Spinal cord (tissue), 10 donors: ENCODE results near the gene KIF1A. TPM values are rescaled to one million over a fixed set of nuclear protein-coding genes. Genes with fewer than 3 reads are reported as not detected.

Experiments used
- DNase-seq, 6 donors: peaks; one replicate each; pipeline versions ENCODE4 v3.0.0 to v3.0.0-alpha.2; 2013 to 2015; ENCODE audit warnings: low spot score in 6 of 6, low read depth in 4 of 6
- H3K27ac ChIP-seq: one replicate; pipeline ENCODE4 v1.5.1; 2013; ENCODE audit warnings: low read depth, low read length, control low read depth
- H3K27me3 ChIP-seq: one replicate; pipeline ENCODE4 v1.6.1; 2013; ENCODE audit warnings: low read length; ENCODE audit not compliant: control insufficient read depth, insufficient read depth
- H3K36me3 ChIP-seq: one replicate; pipeline ENCODE4 v1.6.1; 2013; ENCODE audit warnings: low read length; ENCODE audit not compliant: control insufficient read depth, insufficient read depth
- H3K4me1 ChIP-seq: one replicate; pipeline ENCODE4 v1.6.1; 2013; ENCODE audit warnings: low read length; ENCODE audit not compliant: control insufficient read depth, insufficient read depth
- H3K4me3 ChIP-seq: one replicate; pipeline ENCODE4 v1.5.1; 2013; ENCODE audit warnings: low read depth, low read length, control low read depth
- H3K9me3 ChIP-seq: one replicate; pipeline ENCODE4 v1.6.1; 2013; ENCODE audit warnings: low read length; ENCODE audit not compliant: control insufficient read depth, insufficient read depth
- WGBS: methylation state at CpG from one replicate; pipeline ENCODE4 v1.1.5; 2013; ENCODE audit warnings: missing lambda C conversion rate; ENCODE audit not compliant: insufficient coverage; 5-methylcytosine and 5-hydroxymethylcytosine counted together
- polyA plus RNA-seq, 2 donors: library from polyadenylated mRNA; unstranded; fragments of 120-200 nt; gene quantifications; one replicate each; pipeline ENCODE4 v1.2.1, GENCODE V29; 2013; ENCODE audit not compliant: insufficient read length in 2 of 2
- total RNA-seq, 2 donors: library from RNA; depleted of rRNA in 1 of 2; stranded (reverse); fragments of 120-200 nt in 1 of 2; fragments of >200 nt in 1 of 2; gene quantifications; one replicate each; pipeline versions ENCODE4 v1.2.3 to v1.2.4, GENCODE V29; 2013 to 2014
- donor health status: healthy.

KIF1A gene
- total and polyA plus RNA-seq, 4 donors: 125 to 519 (median 317) TPM

DNA sequence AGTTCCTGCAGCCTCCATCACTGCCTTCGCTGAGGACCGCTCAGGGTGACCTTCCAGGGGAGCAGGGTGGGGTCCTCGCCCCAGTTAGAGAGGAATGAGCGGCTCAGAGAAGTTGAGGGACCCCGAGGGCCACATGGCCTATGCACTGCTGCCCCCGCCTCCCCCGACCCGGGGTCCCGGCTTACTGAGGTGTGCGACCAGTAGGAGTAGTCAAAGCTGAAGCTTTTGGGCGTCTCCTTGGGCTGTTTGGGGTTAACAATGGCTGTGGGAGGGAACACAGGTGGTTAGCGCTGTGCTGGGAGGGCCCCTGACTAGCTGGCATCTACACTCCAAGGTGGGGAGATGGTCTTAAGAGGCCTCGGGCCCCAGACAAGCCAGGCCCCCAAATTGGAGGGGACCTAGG, 31.0 kb downstream of the KIF1A start:
- Histone ChIP-seq H3K4me3 (no peak overlapping the region), H3K9me3 (no peaks in the 10 kb centered on the region), H3K4me1 (peaks cover 47% of the 10 kb centered on the region), H3K27me3 (no peaks in the 10 kb centered on the region), H3K36me3 (peaks cover 96% of the 10 kb centered on the region), H3K27ac (no peak overlapping the region)
- no peak for DNase-seq
- WGBS: 89% methylated on average over 13 of the region's 13 CpGs

DNA sequence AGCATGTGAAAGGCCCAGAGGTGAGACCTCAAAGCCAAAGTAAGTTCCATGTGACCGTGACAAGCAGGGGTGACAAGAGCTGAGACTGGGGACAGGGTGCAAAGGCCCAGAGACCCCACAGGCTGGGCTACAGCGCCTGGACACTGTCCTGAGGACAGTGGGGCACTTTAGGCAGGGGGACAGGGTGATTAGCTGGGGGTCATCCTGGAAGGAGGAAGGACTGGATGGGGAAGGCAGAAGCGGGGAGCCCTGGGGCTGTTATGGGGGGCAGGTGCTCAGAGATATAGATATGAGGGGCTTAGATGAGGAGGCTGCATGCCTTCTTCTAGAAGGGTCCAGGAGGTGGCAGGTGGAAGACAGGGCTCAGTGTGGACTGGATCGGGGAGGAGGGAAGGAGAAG, 31.5 kb downstream of the KIF1A start:
- 94% methylated on average over 4 of the region's 4 CpGs for WGBS
- no peak for DNase-seq
- H3K27me3 ChIP-seq: no peaks in the 10 kb centered on the region
- H3K4me3 ChIP-seq: no peak overlapping the region
- no peaks in the 10 kb centered on the region for H3K9me3 ChIP-seq
- H3K36me3 ChIP-seq: peaks cover 96% of the 10 kb centered on the region
- H3K4me1 ChIP-seq: peaks cover 41% of the 10 kb centered on the region
- H3K27ac ChIP-seq: no peak overlapping the region

DNA sequence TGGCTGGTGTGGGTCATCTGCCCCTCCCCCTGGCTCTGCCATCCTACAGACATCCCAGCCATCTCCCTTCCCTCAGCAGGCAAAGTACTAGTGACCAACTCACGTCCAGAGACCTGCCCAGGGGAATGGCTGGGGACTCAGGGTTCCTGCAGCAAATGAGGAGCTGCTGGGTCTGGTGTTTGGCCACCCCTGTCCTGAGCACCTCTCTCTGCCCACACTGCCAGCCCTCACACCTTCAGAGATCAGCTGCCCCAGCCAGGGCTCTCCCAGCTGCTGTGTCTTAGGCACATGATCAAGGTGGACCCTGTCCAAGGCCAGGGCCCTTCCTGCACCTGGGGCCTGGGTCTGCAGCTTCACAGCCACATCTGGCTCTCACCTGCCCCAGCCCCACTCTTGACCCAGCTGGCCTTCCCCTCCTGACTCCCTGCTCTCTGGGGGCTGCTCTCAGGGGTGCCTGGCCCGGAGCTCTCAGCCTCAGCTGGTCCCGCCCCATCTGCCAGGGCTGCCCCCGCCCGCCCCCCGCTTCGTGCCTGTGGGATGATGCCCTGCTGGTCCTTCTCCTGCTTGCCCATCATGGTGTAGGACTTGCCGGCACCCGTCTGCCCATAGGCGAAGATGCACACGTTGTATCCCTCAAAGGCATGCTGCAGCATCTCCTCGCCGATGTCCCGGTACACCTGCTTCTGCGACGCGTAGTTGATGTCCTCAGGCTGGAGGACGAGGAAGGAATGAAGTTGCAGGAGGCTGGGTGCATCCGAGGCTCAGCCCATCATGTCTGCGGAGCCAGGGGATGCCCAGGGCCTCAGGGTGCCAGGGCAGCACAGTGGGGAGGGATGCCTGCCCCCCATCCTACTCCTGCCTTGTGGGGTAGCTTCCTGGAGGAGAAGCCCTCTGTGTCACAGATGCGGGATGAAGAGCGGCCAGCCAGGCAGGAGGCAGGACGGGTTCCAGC, 32.2 kb downstream of the KIF1A start:
- no peak overlapping the region for H3K4me3 ChIP-seq
- no peaks in the 10 kb centered on the region for H3K9me3 ChIP-seq
- no peak overlapping the region for H3K27ac ChIP-seq
- peaks cover 96% of the 10 kb centered on the region for H3K36me3 ChIP-seq
- H3K27me3 ChIP-seq: no peaks in the 10 kb centered on the region
- 91% methylated on average over 23 of the region's 23 CpGs for whole genome bisulfite sequencing
- no peak for DNase-seq
- H3K4me1 ChIP-seq: peaks cover 35% of the 10 kb centered on the region

- 88% methylated on average over 16 of the region's 17 CpGs for WGBS
- no peaks in the 10 kb centered on the region for H3K9me3 ChIP-seq
- peaks cover 99% of the 10 kb centered on the region for H3K36me3 ChIP-seq
- no peaks in the 10 kb centered on the region for H3K27me3 ChIP-seq
- DNase-seq: no peak
- peaks cover 26% of the 10 kb centered on the region for H3K4me1 ChIP-seq
- no peak overlapping the region for H3K27ac ChIP-seq
- H3K4me3 ChIP-seq: no peak overlapping the region
These were observed 33.1 kb downstream of the KIF1A start for GRCh38 chr2:240786871-240787311.

DNA sequence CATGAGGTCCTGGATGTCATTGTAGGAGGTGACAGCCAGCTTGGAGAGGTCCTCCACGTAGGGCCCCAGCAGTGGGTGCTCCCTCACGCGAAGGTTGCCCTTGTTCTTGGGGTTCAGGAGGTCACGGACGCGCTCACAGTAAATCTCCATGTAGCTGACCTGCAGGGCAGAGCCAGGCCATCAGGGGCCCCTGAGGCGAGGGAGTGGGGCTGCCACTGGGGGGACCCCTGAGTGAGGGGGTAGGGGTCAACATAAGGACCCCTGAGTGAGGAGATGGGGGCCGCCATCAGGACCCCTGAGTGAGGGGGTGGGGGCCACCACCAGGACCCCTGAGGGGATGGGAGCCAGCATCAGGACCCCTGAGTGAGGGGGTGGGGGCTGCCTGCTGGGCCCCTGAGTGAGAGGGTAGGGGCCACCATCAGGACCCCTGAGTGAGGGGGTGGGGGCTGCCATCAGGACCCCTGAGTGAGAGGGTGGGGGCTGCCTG, 33.6 kb downstream of the KIF1A start:
- WGBS: 92% methylated on average over 8 of the region's 8 CpGs
- Histone ChIP-seq H3K36me3 (peaks cover 99% of the 10 kb centered on the region), H3K27ac (no peak overlapping the region), H3K4me3 (no peak overlapping the region), H3K4me1 (peaks cover 21% of the 10 kb centered on the region), H3K27me3 (no peaks in the 10 kb centered on the region), H3K9me3 (no peaks in the 10 kb centered on the region)
- DNase-seq: no peak

GRCh38 chr2:240785424-240786335, 34.3 kb downstream of the KIF1A start:
- 84% methylated on average over 25 of the region's 25 CpGs for WGBS
- H3K36me3 ChIP-seq: peaks cover 99% of the 10 kb centered on the region
- no peak for DNase-seq
- H3K4me1 ChIP-seq: peaks cover 15% of the 10 kb centered on the region
- H3K27me3 ChIP-seq: no peaks in the 10 kb centered on the region
- H3K9me3 ChIP-seq: no peaks in the 10 kb centered on the region
- H3K4me3 ChIP-seq: no peak overlapping the region
- H3K27ac ChIP-seq: no peak overlapping the region

DNA sequence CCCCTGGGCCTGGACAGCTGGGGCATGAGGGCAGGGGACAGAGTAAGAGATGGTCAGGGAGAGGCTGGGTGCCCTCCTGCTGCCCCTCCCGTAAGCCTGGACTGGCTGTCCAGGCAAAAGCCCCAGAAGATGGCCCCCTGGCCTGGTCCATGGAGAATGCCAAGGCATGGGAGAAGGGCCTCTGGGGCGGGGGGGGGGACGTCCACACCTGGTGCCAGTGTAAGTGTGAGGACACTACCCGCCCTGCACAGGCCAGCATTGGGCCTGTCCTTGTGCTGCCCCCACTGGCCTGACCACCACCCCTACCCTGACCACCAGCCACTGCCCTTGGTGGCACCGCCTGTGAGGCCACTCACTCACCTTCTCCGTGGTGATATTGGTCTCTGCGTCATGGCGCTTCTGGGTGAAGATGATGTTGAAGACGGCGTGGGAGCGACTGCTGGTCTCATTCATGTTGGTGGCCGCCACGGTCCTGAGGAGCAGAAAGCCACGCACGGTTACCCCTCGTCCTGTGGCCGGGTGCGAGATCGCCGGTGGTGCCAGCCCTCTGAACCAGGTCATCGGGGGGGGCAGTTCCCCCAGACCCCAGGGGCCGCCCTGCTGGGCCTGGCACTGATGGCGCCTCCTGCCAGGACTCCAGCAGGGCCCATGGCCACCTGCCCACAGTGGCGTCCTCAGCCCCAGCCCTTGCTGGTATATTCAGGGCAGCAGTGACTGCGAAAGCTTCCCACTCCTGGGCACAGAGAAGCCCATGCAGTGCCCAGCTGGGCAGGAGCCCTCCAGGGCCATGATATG, 35.2 kb downstream of the KIF1A start:
- peaks cover 7% of the 10 kb centered on the region for H3K4me1 ChIP-seq
- no peak overlapping the region for H3K27ac ChIP-seq
- H3K9me3 ChIP-seq: no peaks in the 10 kb centered on the region
- no peaks in the 10 kb centered on the region for H3K27me3 ChIP-seq
- peaks cover 99% of the 10 kb centered on the region for H3K36me3 ChIP-seq
- WGBS: 91% methylated on average over 23 of the region's 25 CpGs
- no peak for DNase-seq
- no peak overlapping the region for H3K4me3 ChIP-seq

DNA sequence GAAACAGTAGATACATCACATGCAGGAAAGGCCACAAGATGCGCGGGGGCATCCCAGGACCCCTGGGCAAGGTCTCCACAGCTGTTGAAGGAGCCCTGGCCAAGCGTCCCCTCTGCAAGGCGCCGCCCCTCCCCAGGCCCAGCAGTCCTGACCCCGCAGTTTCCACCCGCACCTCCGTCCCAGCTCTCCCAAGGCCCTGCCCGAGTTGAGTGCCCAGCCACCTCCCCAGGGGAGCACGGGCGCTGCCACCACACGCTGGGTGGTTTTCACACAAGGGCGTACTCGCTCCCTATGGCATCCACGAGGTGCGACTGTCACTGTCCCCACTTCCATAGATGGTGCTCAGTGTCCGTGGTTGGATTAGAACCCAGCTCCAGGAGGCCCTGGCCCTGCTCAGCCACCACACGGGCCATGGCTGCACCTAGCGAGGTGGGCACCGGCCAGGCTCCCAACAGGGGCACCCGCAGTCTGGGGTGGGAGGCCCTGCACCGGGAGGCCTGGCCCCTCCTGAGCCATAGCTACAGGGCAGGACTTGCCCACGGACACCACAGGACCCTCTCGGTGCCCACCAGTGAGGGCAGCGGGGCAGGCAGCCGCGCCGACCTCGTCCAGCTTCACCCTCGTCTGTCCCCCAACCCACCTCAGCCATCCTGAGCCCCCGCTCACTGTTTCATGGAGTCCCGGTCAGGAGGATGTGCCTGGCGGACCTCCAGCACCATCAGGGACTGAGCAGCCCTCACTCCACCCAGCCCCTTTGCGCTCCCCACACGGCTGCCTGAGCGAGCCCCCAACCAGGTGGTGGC, 36.0 kb downstream of the KIF1A start:
- H3K4me3 ChIP-seq: no peak overlapping the region
- H3K9me3 ChIP-seq: no peaks in the 10 kb centered on the region
- no peaks in the 10 kb centered on the region for H3K27me3 ChIP-seq
- peaks cover 95% of the 10 kb centered on the region for H3K36me3 ChIP-seq
- no peak for DNase-seq
- WGBS: 95% methylated on average over 33 of the region's 36 CpGs
- H3K4me1 ChIP-seq: no peaks in the 10 kb centered on the region
- H3K27ac ChIP-seq: no peak overlapping the region
